K562 (cell line): ENCODE results near the gene WASL.

Source experiments
- DPF2 ChIP-seq: fragments of 450-650 bp; IDR thresholded peaks from 2 replicates; pipeline ENCODE4 v1.6.1; 2016
- ETV6 ChIP-seq, 3 experiments: fragments of 150-350 bp in 1 of 3; sonication (generic) in 1 of 3; formaldehyde crosslinking in 1 of 3; IDR thresholded peaks; 2 replicates each; pipeline versions ENCODE4 v1.6.1 to v1.8.0; 2014 to 2022; ENCODE audit warnings: borderline replicate concordance in 2 of 3, low read depth in 2 of 3, antibody characterized with exemption in 1 of 3, low read length in 1 of 3, mild to moderate bottlenecking in 1 of 3, missing genetic modification reagents in 1 of 3
- KDM4B ChIP-seq, 2 experiments: fragments of 450-650 bp in 1 of 2; sonication (generic) in 1 of 2; IDR thresholded peaks; 2 replicates each; pipeline ENCODE4 v1.6.1; 2016 to 2017; ENCODE audit warnings: borderline replicate concordance in 2 of 2, antibody characterized with exemption in 1 of 2, low read depth in 1 of 2, mild to moderate bottlenecking in 1 of 2
- POLR2A ChIP-seq: fragments of 450-650 bp; conservative IDR thresholded peaks from 2 replicates; pipeline ENCODE4 v1.6.1; 2016
- POLR3A ChIP-seq: IDR thresholded peaks from 2 replicates; pipeline ENCODE4 v1.6.1; 2011; ENCODE audit warnings: borderline replicate concordance, mild to moderate bottlenecking, moderate library complexity; ENCODE audit not compliant: insufficient read length, insufficient read depth; ENCODE audit errors: extremely low read depth
- RBFOX2 ChIP-seq: fragments of 200-400 bp; formaldehyde crosslinking; IDR thresholded peaks from 2 replicates; pipeline ENCODE4 v1.6.1; 2017; ENCODE audit warnings: low read depth, mild to moderate bottlenecking, low read length, moderate library complexity
- RFX5 ChIP-seq: IDR thresholded peaks from 2 replicates; pipeline ENCODE4 v1.6.1; 2011; ENCODE audit warnings: low read depth, mild to moderate bottlenecking, improper control_type of control experiment, low read length
- SAP30 ChIP-seq: fragments of 200-600 bp; sonication (generic); IDR thresholded peaks from 2 replicates; pipeline ENCODE4 v1.6.1; 2012; ENCODE audit warnings: borderline replicate concordance, low read depth, mild to moderate bottlenecking, moderate library complexity, low read length, control low read depth, inconsistent platforms; ENCODE audit not compliant: insufficient read depth, poor library complexity, severe bottlenecking
- ZBTB17 ChIP-seq: fragments of 450-650 bp; formaldehyde crosslinking; IDR thresholded peaks from 2 replicates; pipeline ENCODE4 v1.4.0; 2020; ENCODE audit warnings: mild to moderate bottlenecking
- ZNF212 ChIP-seq: fragments of 450-650 bp; formaldehyde crosslinking; IDR thresholded peaks from 2 replicates; pipeline ENCODE4 v1.4.0; 2020; ENCODE audit warnings: mild to moderate bottlenecking

DNA sequence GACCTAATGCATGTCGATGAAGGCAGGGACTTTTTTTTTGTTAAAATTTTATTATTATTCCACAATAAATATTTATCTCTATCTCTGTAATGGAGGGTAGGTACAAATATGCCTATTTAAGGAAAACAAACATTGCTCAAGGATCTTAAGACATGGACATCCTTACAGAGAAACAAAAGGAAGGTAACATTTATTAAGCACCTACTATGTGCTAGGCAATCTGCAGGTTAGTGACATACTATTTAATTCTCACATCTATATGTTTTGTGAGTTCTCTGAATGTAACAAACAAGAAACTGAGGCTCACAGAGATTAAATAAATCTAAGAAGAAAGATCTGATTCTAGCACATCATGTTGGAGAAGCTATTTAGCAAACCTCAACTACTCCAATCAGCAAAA, 61.1 kb downstream of the WASL start:
- TF ChIP-seq ZBTB17 (no peak), RBFOX2 (no peak), RFX5 (no peak), KDM4B (IDR thresholded peaks at IDR 0.05; ENCODE audit: borderline replicate concordance in 2 of 2, low read depth in 1 of 2) (no peak), POLR3A (no peak), DPF2 (no peak), ETV6 (IDR thresholded peaks at IDR 0.05; ENCODE audit: borderline replicate concordance in 1 of 2, low read depth in 2 of 2, low read length in 1 of 2) (no peak), ETV6 (CRISPR knock-in tag; IDR thresholded peaks at IDR 0.05; ENCODE audit: borderline replicate concordance) (no peak), ZNF212 (no peak), SAP30 (no peak), POLR2A (no peak)
